T-helper 22 cell (primary cell): ENCODE results near the gene HSPA5.

ENCODE experiments used
- DNase-seq: peaks from one replicate; pipeline ENCODE4 v3.0.0-alpha.2; 2020; ENCODE audit warnings: low read depth

Gene HSPA5

GRCh38 chr9:125189361-125190289 is 51.5 kb downstream of the HSPA5 start, which contains the start of gene PPP6C:
TSS of gene PPP6C (minus strand) at chr9:125189803. CDS start at chr9:125189718, 85 bp downstream.
- DNase-seq, result peak; percentile 95

GRCh38 chr9:125189011-125189360 is 52.2 kb downstream of the HSPA5 start:
- DNase-seq, result no peak
